HCT116 (cell line): ENCODE data around the gene DHRS12. TPM values are rescaled to one million over a fixed set of nuclear protein-coding genes. Genes with fewer than 3 reads are reported as not detected.

Experiments
- ATAC-seq: fragments of 200-7000 bp; cut with Tn5 transposase; 2 replicates; pipeline ENCODE4 v1.9.1; 2020; ENCODE audit warnings: mild to moderate bottlenecking, moderate library complexity
- BruUV-seq: library from RNA; stranded (reverse); fragments of 400-500 nt; replicated peaks from 2 replicates; lab custom pipeline; 2021; lab: Mats Ljungman, UMichigan
- CTCF ChIA-PET: fragments of 300-600 bp; sonication (Branson Sonifier 250); formaldehyde crosslinking; loops from one replicate; lab custom pipeline; 2021; ENCODE audit warnings: antibody characterized with exemption; lab: Charles Lee
- POLR2A ChIA-PET: fragments of 300-600, 350-600 bp; sonication (Branson Sonifier 250); formaldehyde crosslinking; loops from one replicate; lab custom pipeline; 2021; ENCODE audit warnings: antibody characterized with exemption; lab: Charles Lee
- RAD21 ChIA-PET, 2 experiments: fragments of 300-600 bp; sonication (Branson Sonifier 250); formaldehyde crosslinking; loops; one replicate each; lab custom pipeline; 2023; ENCODE audit warnings: low total read pairs in 2 of 2; ENCODE audit not compliant: uncharacterized antibody in 2 of 2, unreplicated experiment in 2 of 2, low non-redundant PET in 1 of 2; lab: Charles Lee
- DNase-seq: peaks from one replicate; pipeline ENCODE4 v3.0.0-alpha.2; 2010; ENCODE audit warnings: low read depth, low spot score
- H2AFZ ChIP-seq: fragments of 200-600 bp; shearing (Covaris generic), sonication (generic); 2 replicates; pipeline ENCODE4 v1.6.1; 2017; ENCODE audit warnings: low read depth, mixed run types, mixed read lengths, antibody characterized with exemption, low read length; ENCODE audit not compliant: poor library complexity, severe bottlenecking
- H3K27ac ChIP-seq: 2 replicates; pipeline ENCODE4 v1.5.1; 2012; ENCODE audit warnings: low read depth, low read length
- H3K27me3 ChIP-seq: fragments of 200-600 bp; sonication (generic); 2 replicates; pipeline ENCODE4 v1.6.1; 2016; ENCODE audit warnings: mixed run types, low read length, mixed read lengths; ENCODE audit not compliant: insufficient read depth
- H3K36me3 ChIP-seq, 2 experiments: fragments of 200-500 bp in 1 of 2; fragments of 200-600 bp in 1 of 2; sonication (Bioruptor generic) in 1 of 2; sonication (generic) in 1 of 2; 2 replicates each; pipeline versions ENCODE4 v1.5.1 to v1.6.1; 2014 to 2016; ENCODE audit warnings: low read length in 2 of 2, inconsistent platforms in 1 of 2, mixed read lengths in 1 of 2, mixed run types in 1 of 2; ENCODE audit not compliant: insufficient read depth in 2 of 2, control insufficient read depth in 1 of 2
- H3K4me1 ChIP-seq, 2 experiments: fragments of 200-600 bp in 1 of 2; sonication (generic) in 1 of 2; 2 replicates each; pipeline versions ENCODE4 v1.5.1 to v1.6.1; 2012 to 2017; ENCODE audit warnings: low read length in 2 of 2, inconsistent platforms in 1 of 2, mild to moderate bottlenecking in 1 of 2, mixed read lengths in 1 of 2, mixed run types in 1 of 2, moderate library complexity in 1 of 2; ENCODE audit not compliant: insufficient read depth in 2 of 2, control insufficient read depth in 1 of 2
- H3K4me2 ChIP-seq: fragments of 200-600 bp; sonication (generic); 2 replicates; pipeline ENCODE4 v1.6.1; 2017; ENCODE audit warnings: mixed run types, low read length, mixed read lengths
- H3K4me3 ChIP-seq, 2 experiments: fragments of 200-600 bp in 1 of 2; sonication (generic) in 1 of 2; replicated peaks in 1 of 2; 2 replicates each; pipeline ENCODE4 v1.5.1; 2011 to 2016; ENCODE audit warnings: low read length in 2 of 2, control low read depth in 1 of 2, low read depth in 1 of 2, mild to moderate bottlenecking in 1 of 2, mixed read lengths in 1 of 2, mixed run types in 1 of 2
- H3K79me2 ChIP-seq: fragments of 200-600 bp; sonication (generic); 2 replicates; pipeline ENCODE4 v1.6.1; 2017; ENCODE audit warnings: mild to moderate bottlenecking, mixed run types, low read length, moderate library complexity, mixed read lengths; ENCODE audit not compliant: insufficient read depth
- H3K9ac ChIP-seq: fragments of 200-600 bp; sonication (generic); 2 replicates; pipeline ENCODE4 v1.6.1; 2016; ENCODE audit warnings: low read length, mixed read lengths
- H3K9me2 ChIP-seq: fragments of 200-600 bp; sonication (generic), shearing (Covaris generic); 2 replicates; pipeline ENCODE4 v1.6.1; 2017; ENCODE audit warnings: mixed run types, mild to moderate bottlenecking, moderate library complexity; ENCODE audit not compliant: insufficient read depth
- H3K9me3 ChIP-seq, 2 experiments: fragments of 200-500 bp in 1 of 2; fragments of 200-600 bp in 1 of 2; sonication (Bioruptor generic) in 1 of 2; sonication (generic) in 1 of 2; 2 replicates each; pipeline ENCODE4 v1.6.1; 2014 to 2017; ENCODE audit warnings: low read length in 2 of 2, mixed read lengths in 2 of 2, inconsistent platforms in 1 of 2, low read depth in 1 of 2, mild to moderate bottlenecking in 1 of 2, mixed run types in 1 of 2, moderate library complexity in 1 of 2; ENCODE audit not compliant: control insufficient read depth in 1 of 2, insufficient read depth in 1 of 2
- H4K20me1 ChIP-seq: fragments of 200-600 bp; sonication (generic), shearing (Covaris generic); 2 replicates; pipeline ENCODE4 v1.6.1; 2017; ENCODE audit warnings: mixed run types, mild to moderate bottlenecking, moderate library complexity; ENCODE audit not compliant: insufficient read depth
- CEBPB ChIP-seq: IDR thresholded peaks from 2 replicates; pipeline ENCODE4 v1.6.1; 2012; ENCODE audit warnings: low read depth
- CTCF ChIP-seq, 3 experiments: fragments of 200-600 bp in 1 of 3; sonication (generic) in 1 of 3; IDR thresholded peaks in 2 of 3; conservative IDR thresholded peaks in 1 of 3; 2 replicates each; pipeline ENCODE4 v1.5.1; 2012 to 2017; ENCODE audit warnings: low read depth in 2 of 3, low read length in 2 of 3, antibody characterized with exemption in 1 of 3, borderline replicate concordance in 1 of 3, control low read depth in 1 of 3, mild to moderate bottlenecking in 1 of 3, mixed read lengths in 1 of 3, mixed run types in 1 of 3, moderate library complexity in 1 of 3; ENCODE audit not compliant: insufficient read depth in 1 of 3
- ELF1 ChIP-seq: IDR thresholded peaks from 2 replicates; pipeline ENCODE4 v1.6.1; 2012; ENCODE audit warnings: low read depth, borderline replicate concordance
- EZH2 ChIP-seq: fragments of 200-600 bp; sonication (generic); IDR thresholded peaks from 2 replicates; pipeline ENCODE4 v1.6.1; 2017; ENCODE audit warnings: antibody characterized with exemption, mixed run types
- POLR2AphosphoS5 ChIP-seq: IDR thresholded peaks from 2 replicates; pipeline ENCODE4 v1.6.1; 2011; ENCODE audit warnings: mild to moderate bottlenecking, low read depth, low read length, moderate library complexity
- RAD21 ChIP-seq: IDR thresholded peaks from 2 replicates; pipeline ENCODE4 v1.6.1; 2012; ENCODE audit warnings: low read depth, mild to moderate bottlenecking
- REST ChIP-seq: IDR thresholded peaks from 2 replicates; pipeline ENCODE4 v1.6.1; 2012; ENCODE audit warnings: low read depth
- SRF ChIP-seq: IDR thresholded peaks from 2 replicates; pipeline ENCODE4 v1.6.1; 2012; ENCODE audit warnings: low read depth
- ZBTB33 ChIP-seq: IDR thresholded peaks from 2 replicates; pipeline ENCODE4 v1.6.1; 2011; ENCODE audit warnings: mild to moderate bottlenecking, low read length, moderate library complexity; ENCODE audit not compliant: insufficient replicate concordance; ENCODE audit errors: extremely low read depth
- ZFX ChIP-seq: fragments of 450-650 bp; IDR thresholded peaks from 2 replicates; pipeline ENCODE4 v1.6.1; 2017
- intact Hi-C: fragments of 100-400 bp; cut with micrococcal nuclease; formaldehyde crosslinking; loops from 2 replicates; pipeline ENCODE4 v1.10.0; 2022
- total RNA-seq: library from RNA; stranded (reverse); gene quantifications from one replicate; pipeline ENCODE4 v1.2.1, GENCODE V29; 2021; ENCODE audit not compliant: unreplicated experiment

DHRS12 gene
- total RNA-seq, 1 experiment from 2014 or later, result 3.9 TPM

DNA sequence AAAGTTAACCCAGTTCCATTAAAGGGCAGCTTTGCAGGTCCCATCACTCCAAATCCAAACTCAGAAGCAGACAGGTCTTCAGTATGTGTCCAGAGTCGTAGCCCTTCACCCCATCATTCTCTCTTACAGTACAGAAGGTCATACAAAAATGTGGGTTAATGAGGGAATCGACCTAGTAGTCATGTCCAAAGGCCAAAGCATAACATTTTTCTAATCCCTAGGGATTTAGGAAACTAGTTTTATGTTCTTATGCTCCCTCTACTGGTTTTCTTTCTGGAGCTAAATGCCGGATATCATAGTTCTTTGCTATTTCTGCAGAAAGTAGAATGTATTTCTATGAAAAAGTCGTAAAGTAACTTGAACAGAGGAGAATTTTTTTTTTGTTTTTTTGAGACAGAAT lies 72.2 kb downstream of the DHRS12 start:
- intact Hi-C loops, result no loop called here
- no peak overlapping the region for H3K4me3 ChIP-seq
- DNase-seq (no peak), ATAC-seq (no peak)
- no peaks in the 10 kb centered on the region for H3K27me3 ChIP-seq
- POLR2A ChIA-PET, result interaction anchor here (2.9 kb wide), 1 partner anchor 279 kb away, joined by 8 read pairs; the partner anchor contains the start of gene INTS6
- CTCF ChIA-PET, result interaction anchor here (0.7 kb wide), 1 partner anchor 297 kb away, joined by 3 read pairs; no protein-coding TSS in a partner anchor
- 0 out of 4 replicates have a peak, but pooled peaks cover 0 to 4% of the 10 kb centered on the region in 2 experiments for H3K4me1 ChIP-seq
- H3K4me2 ChIP-seq, result no peak overlapping the region
- RAD21 ChIA-PET, result no interaction called here
- H3K9me3 ChIP-seq, result no peaks in the 10 kb centered on the region
- TF ChIP-seq RAD21 (peak; percentile 52; the same call in 1 of the 2 replicates), CEBPB (no peak), CTCF (IDR thresholded peaks at IDR 0.05 in 2 of 3, conservative IDR thresholded peaks at IDR 0.05 in 1 of 3; ENCODE audit: borderline replicate concordance in 1 of 3, insufficient read depth in 1 of 3, low read depth in 2 of 3, low read length in 2 of 3) (peak in 1 of 3 experiments; percentile 17; a peak in 1 of 6 replicates), ELF1 (no peak)
- BruUV-seq, result no TSS peak
- no peak overlapping the region for H3K9ac ChIP-seq
- H3K79me2 ChIP-seq, result no peaks in the 10 kb centered on the region
- H3K27ac ChIP-seq, result no peak overlapping the region
- H2AFZ ChIP-seq, result no peak overlapping the region
- H3K9me2 ChIP-seq, result no peaks in the 10 kb centered on the region
- H3K36me3 ChIP-seq, result no peaks in the 10 kb centered on the region
- H4K20me1 ChIP-seq, result no peaks in the 10 kb centered on the region

DNA sequence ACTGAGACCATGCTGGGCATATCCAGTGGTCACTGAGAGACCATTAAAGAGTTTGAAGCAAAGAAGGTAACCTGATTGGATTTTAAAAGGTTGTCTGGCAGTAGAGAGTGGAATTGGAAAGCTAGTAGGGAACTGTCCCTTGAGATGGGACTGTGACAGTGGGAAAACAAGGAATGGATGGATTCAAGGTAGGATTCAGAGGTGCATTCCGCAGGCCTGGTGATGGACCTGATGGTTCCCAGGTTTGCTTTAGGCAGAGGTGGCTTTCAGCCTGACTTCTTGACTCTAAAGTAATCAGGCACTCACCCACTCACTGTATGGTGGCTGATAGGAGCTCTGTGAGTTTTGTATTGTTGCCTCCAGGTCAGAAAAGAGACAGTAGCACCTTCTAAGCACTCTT lies 73.0 kb downstream of the DHRS12 start:
- intact Hi-C loops, result no loop called here
- Histone ChIP-seq H4K20me1 (no peaks in the 10 kb centered on the region), H3K4me1 (0 out of 4 replicates have a peak, but pooled peaks cover 0 to 4% of the 10 kb centered on the region in 2 experiments), H3K36me3 (no peaks in the 10 kb centered on the region), H3K27ac (no peak overlapping the region), H3K9ac (no peak overlapping the region), H3K9me3 (no peaks in the 10 kb centered on the region), H3K27me3 (no peaks in the 10 kb centered on the region), H3K9me2 (no peaks in the 10 kb centered on the region), H3K4me3 (no peak overlapping the region), H3K79me2 (no peaks in the 10 kb centered on the region), H2AFZ (no peak overlapping the region), H3K4me2 (no peak overlapping the region)
- no peak for DNase-seq
- CTCF ChIA-PET, result no interaction called here
- TF ChIP-seq POLR2AphosphoS5 (no peak), ZBTB33 (no peak), EZH2 (no peak), ZFX (no peak), REST (no peak), SRF (no peak)
- no TSS peak for BruUV-seq
- ATAC-seq, result no peak
- POLR2A ChIA-PET, result interaction anchor here (2.9 kb wide), 1 partner anchor 278 kb away, joined by 8 read pairs; the partner anchor contains the start of gene INTS6
- RAD21 ChIA-PET, result no interaction called here
